H1 (cell line): ENCODE results near the gene TXLNG. TPM values are rescaled to one million over a fixed set of nuclear protein-coding genes. Genes with fewer than 3 reads are reported as not detected.

ENCODE experiments used
- BACH1 ChIP-seq: IDR thresholded peaks from 2 replicates; pipeline ENCODE4 v1.6.1; 2012; ENCODE audit warnings: low read length, improper control_type of control experiment
- BCL11A ChIP-seq, 2 experiments: IDR thresholded peaks; one replicate each; pipeline ENCODE4 v1.6.1; 2011; ENCODE audit warnings: low read depth in 2 of 2, low read length in 2 of 2, mild to moderate bottlenecking in 2 of 2
- CBX5 ChIP-seq: fragments of 300-800, 300-1000 bp; sonication (generic); IDR thresholded peaks from 2 replicates; pipeline ENCODE4 v1.7.1; 2016; ENCODE audit warnings: antibody characterized with exemption, low read length, low read depth
- CBX8 ChIP-seq: fragments of 300-800, 300-1000 bp; sonication (generic); IDR thresholded peaks from 2 replicates; pipeline ENCODE4 v1.7.1; 2016; ENCODE audit warnings: low read depth, low read length, borderline replicate concordance
- CEBPB ChIP-seq: IDR thresholded peaks from 2 replicates; pipeline ENCODE4 v1.6.1; 2012; ENCODE audit warnings: low read depth, low read length
- CHD2 ChIP-seq: IDR thresholded peaks from 2 replicates; pipeline ENCODE4 v1.6.1; 2012; ENCODE audit warnings: low read length, improper control_type of control experiment
- CREB1 ChIP-seq: IDR thresholded peaks from 2 replicates; pipeline ENCODE4 v1.6.1; 2012; ENCODE audit warnings: inconsistent platforms
- EGR1 ChIP-seq: IDR thresholded peaks from 2 replicates; pipeline ENCODE4 v1.6.1; 2011; ENCODE audit warnings: low read depth, low read length, borderline replicate concordance
- MAFK ChIP-seq: IDR thresholded peaks from 2 replicates; pipeline ENCODE4 v1.6.1; 2012; ENCODE audit warnings: low read depth, mild to moderate bottlenecking, improper control_type of control experiment, low read length
- NANOG ChIP-seq: IDR thresholded peaks from 2 replicates; pipeline ENCODE4 v1.6.1; 2011; ENCODE audit warnings: low read length, low read depth, mild to moderate bottlenecking, inconsistent platforms; ENCODE audit not compliant: insufficient read depth, poor library complexity, severe bottlenecking
- NRF1 ChIP-seq: IDR thresholded peaks from 2 replicates; pipeline ENCODE4 v1.6.1; 2011; ENCODE audit warnings: mild to moderate bottlenecking, low read depth, low read length, improper control_type of control experiment
- POLR2A ChIP-seq, 2 experiments: IDR thresholded peaks; 1 replicate in 1 of 2; 2 replicates in 1 of 2; pipeline ENCODE4 v1.6.1; 2011; ENCODE audit warnings: low read depth in 2 of 2, low read length in 2 of 2, mild to moderate bottlenecking in 2 of 2; ENCODE audit errors: control extremely low read depth in 1 of 2
- RAD21 ChIP-seq, 2 experiments: IDR thresholded peaks in 1 of 2; conservative IDR thresholded peaks in 1 of 2; 2 replicates each; pipeline ENCODE4 v1.6.1; 2011; ENCODE audit warnings: low read depth in 2 of 2, low read length in 2 of 2, improper control_type of control experiment in 1 of 2, inconsistent platforms in 1 of 2, mild to moderate bottlenecking in 1 of 2, moderate library complexity in 1 of 2
- SP2 ChIP-seq: IDR thresholded peaks from 2 replicates; pipeline ENCODE4 v1.6.1; 2012; ENCODE audit warnings: mild to moderate bottlenecking, low read length, inconsistent platforms
- TAF1 ChIP-seq: IDR thresholded peaks from 2 replicates; pipeline ENCODE4 v1.6.1; 2011; ENCODE audit warnings: mild to moderate bottlenecking, low read depth, low read length
- TBP ChIP-seq: IDR thresholded peaks from 2 replicates; pipeline ENCODE4 v1.6.1; 2011; ENCODE audit warnings: low read depth, low read length, improper control_type of control experiment
- YY1 ChIP-seq: IDR thresholded peaks from 2 replicates; pipeline ENCODE4 v1.6.1; 2011; ENCODE audit warnings: low read depth, mild to moderate bottlenecking, low read length
- polyA plus RNA-seq, 7 experiments: library from polyadenylated mRNA; depleted of rRNA in 3 of 7; stranded (reverse) in 5 of 7; unstranded in 2 of 7; fragments of >200 nt in 5 of 7; fragments of 200-250 nt in 2 of 7; gene quantifications; 1 replicate in 5 of 7; 2 replicates in 1 of 7; 4 replicates in 1 of 7; pipeline versions ENCODE4 v1.2.1 to v1.2.3, GENCODE V29; 2011 to 2013; ENCODE audit warnings: missing spikeins in 2 of 7, mixed read lengths in 2 of 7
- total RNA-seq: library from RNA; stranded (reverse); fragmentation: NEBNext Ultra II Directional; extraction: Animal tissue kit (Norgen Biotek cat#: 25700); gene quantifications from 2 replicates; pipeline ENCODE4 v1.2.1, GENCODE V29; 2021
- TF ChIP-seq, protein P1 (sequence below): IDR thresholded peaks from 2 replicates; pipeline ENCODE4 v1.6.1; 2011; ENCODE audit warnings: low read length, improper control_type of control experiment
- TF ChIP-seq, protein P2 (sequence below): IDR thresholded peaks from 2 replicates; pipeline ENCODE4 v1.6.1; 2012; ENCODE audit warnings: inconsistent platforms
- TF ChIP-seq, protein P3 (sequence below), 3 experiments: IDR thresholded peaks; 1 replicate in 2 of 3; 2 replicates in 1 of 3; pipeline versions ENCODE4 v1.5.1 to v1.6.1; 2011; ENCODE audit warnings: low read length in 3 of 3, mild to moderate bottlenecking in 3 of 3, inconsistent platforms in 2 of 3, low read depth in 1 of 3, moderate library complexity in 1 of 3; ENCODE audit not compliant: insufficient read depth in 1 of 3; ENCODE audit errors: control extremely low read depth in 1 of 3

The TXLNG gene
- total and polyA plus RNA-seq, 2 of the 8 experiments (the other 6 are each of a cell fraction or from before 2014, with no cell fraction given): 32.9 to 42.9 TPM

DNA sequence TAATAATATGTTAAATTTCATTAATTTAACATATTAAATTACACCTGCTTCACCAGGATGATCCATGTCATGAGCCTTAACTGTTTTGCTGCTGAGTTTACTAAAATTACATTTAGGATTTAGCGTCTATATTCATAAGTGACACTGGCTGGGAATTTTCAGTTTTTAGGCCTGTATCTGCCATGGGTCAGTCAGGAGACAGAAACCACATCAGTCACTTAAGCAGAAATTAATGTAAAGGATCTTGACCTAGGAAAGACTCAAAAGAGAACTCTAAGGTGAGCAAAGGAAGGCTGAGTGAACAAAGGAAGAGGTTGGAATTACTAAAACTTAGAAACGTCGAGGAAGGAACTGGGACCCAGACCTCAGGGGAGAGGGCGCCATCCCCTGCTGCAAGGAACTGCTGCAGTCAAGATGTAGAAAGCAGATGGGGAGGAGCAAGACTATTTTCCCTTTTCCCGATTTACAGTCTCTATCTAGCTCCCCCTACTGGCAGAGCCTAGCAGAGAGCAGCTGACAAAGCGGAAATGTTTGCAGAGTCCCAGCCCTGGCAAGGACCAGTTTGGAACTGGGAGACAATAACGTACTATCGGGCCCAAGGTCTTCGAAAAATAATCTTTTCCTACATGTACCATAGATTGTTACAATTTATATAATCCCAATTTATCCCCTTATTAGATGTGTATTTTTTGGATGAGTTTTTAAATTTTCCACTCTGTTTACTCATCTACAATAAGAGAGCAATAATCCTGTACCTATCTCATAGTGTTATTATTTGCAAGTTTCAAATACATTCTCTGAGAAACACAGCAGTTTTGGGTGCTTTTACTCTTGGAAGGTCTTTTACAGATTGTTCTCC, 106.5 kb downstream of the TXLNG start (continued):
- no peak for TF ChIP-seq BACH1
- no peak for TF ChIP-seq CBX5
- TF ChIP-seq CEBPB: no peak
- no peak for TF ChIP-seq CHD2
- TF ChIP-seq BCL11A (IDR thresholded peaks at IDR 0.05; ENCODE audit: low read depth in 2 of 2, low read length in 2 of 2): no peak
- TF ChIP-seq, protein P1, sequence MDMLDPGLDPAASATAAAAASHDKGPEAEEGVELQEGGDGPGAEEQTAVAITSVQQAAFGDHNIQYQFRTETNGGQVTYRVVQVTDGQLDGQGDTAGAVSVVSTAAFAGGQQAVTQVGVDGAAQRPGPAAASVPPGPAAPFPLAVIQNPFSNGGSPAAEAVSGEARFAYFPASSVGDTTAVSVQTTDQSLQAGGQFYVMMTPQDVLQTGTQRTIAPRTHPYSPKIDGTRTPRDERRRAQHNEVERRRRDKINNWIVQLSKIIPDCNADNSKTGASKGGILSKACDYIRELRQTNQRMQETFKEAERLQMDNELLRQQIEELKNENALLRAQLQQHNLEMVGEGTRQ: no peak
- TF ChIP-seq CBX8: no peak
- TF ChIP-seq EGR1: no peak
- no peak for TF ChIP-seq CREB1
- peak; percentile 51 to 60 for TF ChIP-seq RAD21 (IDR thresholded peaks at IDR 0.05 in 1 of 2, conservative IDR thresholded peaks at IDR 0.05 in 1 of 2; ENCODE audit: low read depth in 2 of 2, low read length in 2 of 2)
- no peak for TF ChIP-seq TBP
- TF ChIP-seq SP2: no peak
- 0 out of 2 replicates have a peak, but pooled peaks have one; percentile 29 for TF ChIP-seq YY1
- TF ChIP-seq, protein P2, sequence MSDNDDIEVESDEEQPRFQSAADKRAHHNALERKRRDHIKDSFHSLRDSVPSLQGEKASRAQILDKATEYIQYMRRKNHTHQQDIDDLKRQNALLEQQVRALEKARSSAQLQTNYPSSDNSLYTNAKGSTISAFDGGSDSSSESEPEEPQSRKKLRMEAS: no peak
- peak in 1 of 2 experiments; percentile 39; a peak in 1 of 3 replicates for TF ChIP-seq POLR2A (IDR thresholded peaks at IDR 0.05; ENCODE audit: control extremely low read depth in 1 of 2, low read depth in 2 of 2, low read length in 2 of 2)
- TF ChIP-seq NANOG: no peak
- TF ChIP-seq, protein P3, sequence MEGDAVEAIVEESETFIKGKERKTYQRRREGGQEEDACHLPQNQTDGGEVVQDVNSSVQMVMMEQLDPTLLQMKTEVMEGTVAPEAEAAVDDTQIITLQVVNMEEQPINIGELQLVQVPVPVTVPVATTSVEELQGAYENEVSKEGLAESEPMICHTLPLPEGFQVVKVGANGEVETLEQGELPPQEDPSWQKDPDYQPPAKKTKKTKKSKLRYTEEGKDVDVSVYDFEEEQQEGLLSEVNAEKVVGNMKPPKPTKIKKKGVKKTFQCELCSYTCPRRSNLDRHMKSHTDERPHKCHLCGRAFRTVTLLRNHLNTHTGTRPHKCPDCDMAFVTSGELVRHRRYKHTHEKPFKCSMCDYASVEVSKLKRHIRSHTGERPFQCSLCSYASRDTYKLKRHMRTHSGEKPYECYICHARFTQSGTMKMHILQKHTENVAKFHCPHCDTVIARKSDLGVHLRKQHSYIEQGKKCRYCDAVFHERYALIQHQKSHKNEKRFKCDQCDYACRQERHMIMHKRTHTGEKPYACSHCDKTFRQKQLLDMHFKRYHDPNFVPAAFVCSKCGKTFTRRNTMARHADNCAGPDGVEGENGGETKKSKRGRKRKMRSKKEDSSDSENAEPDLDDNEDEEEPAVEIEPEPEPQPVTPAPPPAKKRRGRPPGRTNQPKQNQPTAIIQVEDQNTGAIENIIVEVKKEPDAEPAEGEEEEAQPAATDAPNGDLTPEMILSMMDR (IDR thresholded peaks at IDR 0.05; ENCODE audit: control extremely low read depth in 1 of 3, insufficient read depth in 1 of 3, low read depth in 1 of 3, low read length in 3 of 3): peak; percentile 30 to 91 (median 82)
- TF ChIP-seq MAFK: peak; percentile 58; the same call in 1 of the 2 replicates
- TF ChIP-seq TAF1: 0 out of 2 replicates have a peak, but pooled peaks have one; percentile 25
- TF ChIP-seq NRF1: no peak
